ENCODE results near the gene ABL2. TPM values are rescaled to one million over a fixed set of nuclear protein-coding genes. Genes with fewer than 3 reads are reported as not detected.
"Not testable (repeated sequence)": the region's sequence is repeated elsewhere in the genome, so short reads cannot be mapped to it uniquely, and the experiment has no call there.

The ABL2 gene
- total RNA-seq, 4 donors from 2014 or later, result 6.8 to 22.2 (median 12.2) TPM

DNA sequence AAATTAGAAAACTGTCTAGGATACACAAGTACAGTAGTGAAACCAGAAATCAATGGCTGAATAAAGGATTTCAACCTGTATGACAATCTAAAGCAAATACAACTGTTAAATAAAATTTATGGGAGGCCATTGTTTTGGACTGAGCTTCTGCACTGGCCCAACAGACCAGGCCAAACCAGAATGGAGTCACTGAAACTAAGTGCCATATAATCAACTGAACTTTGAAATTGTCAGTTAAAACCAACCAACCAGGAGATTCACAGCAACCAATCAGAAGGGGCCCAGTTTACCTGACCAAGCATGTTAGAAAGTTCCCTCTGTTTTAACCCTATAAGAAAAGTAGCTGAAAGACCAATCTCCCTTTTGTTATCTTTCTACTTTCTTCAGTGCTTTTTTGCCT lies 33.6 kb upstream of the ABL2 start:
- Histone ChIP-seq H3K4me1 (no peaks in the 10 kb centered on the region), H3K9me3 (no peaks in the 10 kb centered on the region), H3K36me3 (no peaks in the 10 kb centered on the region), H3K4me3 (no peak overlapping the region), H3K27ac (no peak overlapping the region), H3K27me3 (no peaks in the 10 kb centered on the region)
- no peak for DNase-seq (ENCODE audit: low spot score in 2 of 2)
- TF ChIP-seq, protein P1, sequence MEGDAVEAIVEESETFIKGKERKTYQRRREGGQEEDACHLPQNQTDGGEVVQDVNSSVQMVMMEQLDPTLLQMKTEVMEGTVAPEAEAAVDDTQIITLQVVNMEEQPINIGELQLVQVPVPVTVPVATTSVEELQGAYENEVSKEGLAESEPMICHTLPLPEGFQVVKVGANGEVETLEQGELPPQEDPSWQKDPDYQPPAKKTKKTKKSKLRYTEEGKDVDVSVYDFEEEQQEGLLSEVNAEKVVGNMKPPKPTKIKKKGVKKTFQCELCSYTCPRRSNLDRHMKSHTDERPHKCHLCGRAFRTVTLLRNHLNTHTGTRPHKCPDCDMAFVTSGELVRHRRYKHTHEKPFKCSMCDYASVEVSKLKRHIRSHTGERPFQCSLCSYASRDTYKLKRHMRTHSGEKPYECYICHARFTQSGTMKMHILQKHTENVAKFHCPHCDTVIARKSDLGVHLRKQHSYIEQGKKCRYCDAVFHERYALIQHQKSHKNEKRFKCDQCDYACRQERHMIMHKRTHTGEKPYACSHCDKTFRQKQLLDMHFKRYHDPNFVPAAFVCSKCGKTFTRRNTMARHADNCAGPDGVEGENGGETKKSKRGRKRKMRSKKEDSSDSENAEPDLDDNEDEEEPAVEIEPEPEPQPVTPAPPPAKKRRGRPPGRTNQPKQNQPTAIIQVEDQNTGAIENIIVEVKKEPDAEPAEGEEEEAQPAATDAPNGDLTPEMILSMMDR (IDR thresholded peaks at IDR 0.05), result no peak
- TF ChIP-seq POLR2AphosphoS5 (IDR thresholded peaks at IDR 0.05) (no peak), EP300 (IDR thresholded peaks at IDR 0.05) (no peak), POLR2A (IDR thresholded peaks at IDR 0.05) (no peak)

DNA sequence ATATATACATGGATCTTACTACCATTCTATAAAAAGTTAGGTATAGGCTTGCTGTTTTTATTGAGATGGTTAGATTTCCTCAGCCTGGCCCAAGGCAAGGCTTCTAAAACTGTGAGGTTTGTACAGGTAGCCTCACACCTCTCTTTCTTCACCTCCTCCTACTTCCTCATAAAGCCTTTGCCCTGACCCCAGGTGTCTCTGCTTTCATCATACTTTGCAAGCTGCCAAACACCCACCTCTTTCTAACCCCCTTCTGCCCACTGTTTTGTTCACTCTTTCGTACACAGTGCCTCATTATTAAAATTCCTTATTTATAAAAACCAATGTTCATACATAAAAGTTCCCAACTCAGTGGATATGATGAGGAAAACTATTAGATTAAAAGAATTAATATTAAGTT lies 32.7 kb upstream of the ABL2 start:
- Histone ChIP-seq H3K36me3 (no peaks in the 10 kb centered on the region), H3K9me3 (no peaks in the 10 kb centered on the region), H3K27ac (no peak overlapping the region), H3K4me3 (no peak overlapping the region), H3K27me3 (no peaks in the 10 kb centered on the region), H3K4me1 (no peaks in the 10 kb centered on the region)
- 81% methylated on average over 1 of the region's 1 CpG for WGBS
- DNase-seq (ENCODE audit: low spot score in 2 of 2), result no peak
- no peak for TF ChIP-seq POLR2A (IDR thresholded peaks at IDR 0.05)
- TF ChIP-seq, protein P1 (IDR thresholded peaks at IDR 0.05), result no peak
- TF ChIP-seq POLR2AphosphoS5 (IDR thresholded peaks at IDR 0.05), result no peak
- no peak for TF ChIP-seq EP300 (IDR thresholded peaks at IDR 0.05)

DNA sequence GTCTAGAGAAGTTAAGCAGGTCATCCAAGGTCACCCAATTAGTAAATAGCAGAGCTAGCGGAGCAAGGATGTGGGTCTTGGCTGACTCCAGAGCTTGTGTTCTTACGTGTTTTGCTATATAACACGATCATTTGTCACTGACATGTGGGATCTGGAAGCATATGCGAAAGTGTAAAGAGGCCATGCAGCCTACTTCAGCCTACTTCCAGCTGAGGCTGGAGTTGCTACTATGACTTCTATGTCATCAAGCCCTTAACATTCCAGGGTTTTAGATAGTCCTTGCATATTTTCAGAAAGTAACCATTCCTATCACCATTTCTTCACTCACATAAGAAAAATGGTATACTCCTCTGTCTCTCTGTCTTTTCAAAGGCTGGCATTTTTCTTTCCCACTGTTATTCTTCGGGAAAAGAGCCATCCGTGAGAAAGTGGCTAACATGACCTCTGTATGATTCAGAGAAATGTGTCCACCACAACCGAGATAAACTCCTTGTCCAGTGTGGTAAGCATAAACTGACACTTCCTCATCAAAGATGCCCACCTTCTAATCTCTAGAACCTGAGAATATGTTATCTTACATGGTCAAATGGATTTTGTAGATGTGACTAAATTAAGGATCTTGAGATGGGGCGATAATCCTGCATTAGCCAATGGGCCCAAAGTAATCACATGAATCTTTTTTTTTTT lies 24.0 kb upstream of the ABL2 start:
- H3K4me3 ChIP-seq, result no peak overlapping the region
- TF ChIP-seq EP300 (IDR thresholded peaks at IDR 0.05) (no peak), POLR2A (IDR thresholded peaks at IDR 0.05) (no peak), POLR2AphosphoS5 (IDR thresholded peaks at IDR 0.05) (no peak)
- TF ChIP-seq, protein P1 (IDR thresholded peaks at IDR 0.05), result no peak
- H3K27me3 ChIP-seq, result no peaks in the 10 kb centered on the region
- no peaks in the 10 kb centered on the region for H3K4me1 ChIP-seq
- WGBS, result 80% methylated on average over 8 of the region's 8 CpGs
- no peaks in the 10 kb centered on the region for H3K36me3 ChIP-seq
- H3K27ac ChIP-seq, result no peak overlapping the region
- no peak for DNase-seq (ENCODE audit: low spot score in 2 of 2)
- H3K9me3 ChIP-seq, result no peaks in the 10 kb centered on the region

DNA sequence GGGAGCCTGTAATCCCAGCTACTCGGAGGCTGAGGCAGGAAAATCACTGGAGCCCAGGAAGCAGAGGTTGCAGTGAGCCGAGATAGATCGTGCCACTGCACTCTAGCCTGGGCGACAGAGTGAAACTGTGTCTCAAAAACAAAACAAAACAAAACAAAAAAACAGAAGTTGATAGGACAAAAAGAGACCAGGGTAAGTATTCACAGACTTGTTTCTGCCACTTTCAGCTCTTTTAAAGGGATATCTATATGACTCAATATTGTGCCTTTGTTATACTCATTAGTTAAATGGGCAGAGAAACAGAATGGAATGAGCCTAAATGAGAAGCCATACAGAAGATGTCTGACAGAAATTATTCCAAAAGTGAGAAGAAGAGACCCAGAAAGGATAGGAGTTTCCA lies 23.1 kb upstream of the ABL2 start:
- no peaks in the 10 kb centered on the region for H3K4me1 ChIP-seq
- no peak overlapping the region for H3K4me3 ChIP-seq
- H3K27ac ChIP-seq, result no peak overlapping the region
- TF ChIP-seq POLR2A (IDR thresholded peaks at IDR 0.05) (no peak), POLR2AphosphoS5 (IDR thresholded peaks at IDR 0.05) (no peak), EP300 (IDR thresholded peaks at IDR 0.05) (no peak)
- TF ChIP-seq, protein P1 (IDR thresholded peaks at IDR 0.05), result no peak
- H3K36me3 ChIP-seq, result no peaks in the 10 kb centered on the region
- no peaks in the 10 kb centered on the region for H3K27me3 ChIP-seq
- 88% methylated on average over 4 of the region's 4 CpGs for WGBS
- H3K9me3 ChIP-seq, result no peaks in the 10 kb centered on the region
- no peak for DNase-seq (ENCODE audit: low spot score in 2 of 2)

DNA sequence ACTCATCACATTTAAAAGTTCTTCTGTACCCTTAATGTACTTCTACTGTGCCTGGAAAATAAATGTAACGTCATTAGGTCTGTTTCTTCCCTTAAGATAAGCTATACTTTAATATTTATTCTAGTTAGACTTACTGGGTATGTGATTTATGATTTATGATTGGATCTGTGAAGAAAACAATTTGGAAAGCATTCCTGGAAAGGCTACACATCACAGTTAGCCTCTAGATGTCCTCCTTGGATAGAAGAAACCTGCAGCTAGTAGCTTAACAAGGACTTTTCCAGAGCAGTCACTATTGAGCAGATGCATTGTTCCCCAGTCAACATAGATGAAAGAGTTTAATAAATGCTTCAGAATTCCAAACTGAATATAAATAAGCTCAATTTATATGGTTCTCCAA lies 22.2 kb upstream of the ABL2 start:
- 58% methylated on average over 1 of the region's 1 CpG for WGBS
- no peak for DNase-seq (ENCODE audit: low spot score in 2 of 2)
- no peaks in the 10 kb centered on the region for H3K27me3 ChIP-seq
- no peak for TF ChIP-seq POLR2A (IDR thresholded peaks at IDR 0.05)
- H3K36me3 ChIP-seq, result no peaks in the 10 kb centered on the region
- H3K27ac ChIP-seq, result no peak overlapping the region
- H3K4me3 ChIP-seq, result no peak overlapping the region
- no peaks in the 10 kb centered on the region for H3K4me1 ChIP-seq
- H3K9me3 ChIP-seq, result no peaks in the 10 kb centered on the region

DNA sequence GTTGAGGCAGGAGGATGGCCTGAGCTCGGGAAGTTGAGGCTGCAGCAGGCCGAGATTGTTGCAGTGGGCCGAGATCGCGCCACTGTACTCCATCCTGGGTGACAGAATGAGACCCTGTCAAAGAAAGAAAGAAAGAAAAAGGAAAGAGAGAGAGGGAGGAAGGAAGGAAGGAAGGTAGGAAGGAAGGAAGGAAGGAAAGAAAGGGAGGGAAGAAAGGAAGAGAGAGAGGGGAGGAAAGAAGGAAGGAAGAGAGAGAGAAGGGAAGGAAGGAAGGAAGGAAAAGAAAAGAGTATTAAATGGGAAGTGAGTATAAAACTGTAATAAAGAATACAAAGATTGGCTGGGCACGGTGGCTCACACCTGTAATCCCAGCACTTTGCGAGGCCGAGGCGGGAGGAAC lies 18.4 kb upstream of the ABL2 start:
- H3K4me1 ChIP-seq, result no peaks in the 10 kb centered on the region
- no peaks in the 10 kb centered on the region for H3K27me3 ChIP-seq
- H3K9me3 ChIP-seq, result no peaks in the 10 kb centered on the region
- no peak overlapping the region for H3K4me3 ChIP-seq
- TF ChIP-seq, protein P1 (IDR thresholded peaks at IDR 0.05), result no peak
- TF ChIP-seq EP300 (IDR thresholded peaks at IDR 0.05), result no peak
- TF ChIP-seq POLR2A (IDR thresholded peaks at IDR 0.05), result no peak
- TF ChIP-seq POLR2AphosphoS5 (IDR thresholded peaks at IDR 0.05), result no peak
- DNase-seq (ENCODE audit: low spot score in 2 of 2), result no peak
- no peaks in the 10 kb centered on the region for H3K36me3 ChIP-seq
- WGBS, result 93% methylated on average over 9 of the region's 9 CpGs
- no peak overlapping the region for H3K27ac ChIP-seq

DNA sequence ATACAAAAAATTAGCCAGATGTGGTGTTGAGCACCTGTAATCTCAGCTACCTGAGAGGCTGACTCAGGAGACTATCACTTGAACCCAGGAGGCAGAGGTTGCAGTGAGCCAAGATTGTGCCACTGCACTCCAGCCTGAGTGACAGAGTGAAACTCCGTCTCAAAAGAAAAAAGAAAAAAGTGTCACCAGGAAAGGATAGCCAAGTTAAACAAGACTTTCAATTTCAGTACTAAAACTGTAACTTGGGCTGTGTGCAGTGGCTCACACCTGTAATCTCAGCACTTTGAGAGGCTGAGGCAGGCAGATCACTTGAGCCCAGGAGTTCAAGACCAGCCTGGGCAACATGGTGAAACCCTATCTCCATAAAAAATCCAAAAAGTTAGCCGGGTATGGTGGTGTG lies 15.9 kb upstream of the ABL2 start:
- not testable (repeated sequence) for H3K4me3 ChIP-seq; H3K9me3 ChIP-seq; H3K27ac ChIP-seq; H3K27me3 ChIP-seq; H3K36me3 ChIP-seq; H3K4me1 ChIP-seq; DNase-seq (ENCODE audit: low spot score in 2 of 2)
- WGBS, result 83% methylated on average over 2 of the region's 2 CpGs
